Measurements from ENCODE around the gene ESM1.
"Not testable (repeated sequence)": the region's sequence is repeated elsewhere in the genome, so short reads cannot be mapped to it uniquely, and the experiment has no call there.

DNA sequence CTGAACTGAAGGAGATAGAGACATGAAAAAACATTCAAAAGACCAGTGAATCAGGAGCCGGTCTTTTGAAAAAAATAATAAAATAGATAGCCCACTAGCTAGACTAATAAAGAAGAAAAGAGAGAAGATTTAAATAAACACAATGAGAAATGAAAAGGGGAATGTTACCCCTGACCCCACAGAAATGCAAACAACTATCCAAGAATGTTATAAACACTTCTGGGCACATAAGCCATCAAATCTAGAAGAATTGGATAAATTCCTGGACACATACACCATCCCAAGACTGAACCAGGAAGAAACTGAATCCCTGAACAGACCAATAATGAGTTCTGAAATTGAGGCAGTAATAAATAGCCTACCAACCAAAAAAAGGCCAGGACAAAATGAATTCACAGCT, 24.8 kb upstream of the ESM1 start:
- TF ChIP-seq JUND (IDR thresholded peaks at IDR 0.05); GABPA (IDR thresholded peaks at IDR 0.05 in 1 of 2, conservative IDR thresholded peaks at IDR 0.05 in 1 of 2); SP1 (IDR thresholded peaks at IDR 0.05); HNF4G (IDR thresholded peaks at IDR 0.05); FOXA1 (IDR thresholded peaks at IDR 0.05); TAF1 (conservative IDR thresholded peaks at IDR 0.05): not testable (repeated sequence)
- TF ChIP-seq, protein P1, sequence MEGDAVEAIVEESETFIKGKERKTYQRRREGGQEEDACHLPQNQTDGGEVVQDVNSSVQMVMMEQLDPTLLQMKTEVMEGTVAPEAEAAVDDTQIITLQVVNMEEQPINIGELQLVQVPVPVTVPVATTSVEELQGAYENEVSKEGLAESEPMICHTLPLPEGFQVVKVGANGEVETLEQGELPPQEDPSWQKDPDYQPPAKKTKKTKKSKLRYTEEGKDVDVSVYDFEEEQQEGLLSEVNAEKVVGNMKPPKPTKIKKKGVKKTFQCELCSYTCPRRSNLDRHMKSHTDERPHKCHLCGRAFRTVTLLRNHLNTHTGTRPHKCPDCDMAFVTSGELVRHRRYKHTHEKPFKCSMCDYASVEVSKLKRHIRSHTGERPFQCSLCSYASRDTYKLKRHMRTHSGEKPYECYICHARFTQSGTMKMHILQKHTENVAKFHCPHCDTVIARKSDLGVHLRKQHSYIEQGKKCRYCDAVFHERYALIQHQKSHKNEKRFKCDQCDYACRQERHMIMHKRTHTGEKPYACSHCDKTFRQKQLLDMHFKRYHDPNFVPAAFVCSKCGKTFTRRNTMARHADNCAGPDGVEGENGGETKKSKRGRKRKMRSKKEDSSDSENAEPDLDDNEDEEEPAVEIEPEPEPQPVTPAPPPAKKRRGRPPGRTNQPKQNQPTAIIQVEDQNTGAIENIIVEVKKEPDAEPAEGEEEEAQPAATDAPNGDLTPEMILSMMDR (IDR thresholded peaks at IDR 0.05; ENCODE audit: low read depth, low read length, missing input control): not testable (repeated sequence)
- TF ChIP-seq, protein P2, sequence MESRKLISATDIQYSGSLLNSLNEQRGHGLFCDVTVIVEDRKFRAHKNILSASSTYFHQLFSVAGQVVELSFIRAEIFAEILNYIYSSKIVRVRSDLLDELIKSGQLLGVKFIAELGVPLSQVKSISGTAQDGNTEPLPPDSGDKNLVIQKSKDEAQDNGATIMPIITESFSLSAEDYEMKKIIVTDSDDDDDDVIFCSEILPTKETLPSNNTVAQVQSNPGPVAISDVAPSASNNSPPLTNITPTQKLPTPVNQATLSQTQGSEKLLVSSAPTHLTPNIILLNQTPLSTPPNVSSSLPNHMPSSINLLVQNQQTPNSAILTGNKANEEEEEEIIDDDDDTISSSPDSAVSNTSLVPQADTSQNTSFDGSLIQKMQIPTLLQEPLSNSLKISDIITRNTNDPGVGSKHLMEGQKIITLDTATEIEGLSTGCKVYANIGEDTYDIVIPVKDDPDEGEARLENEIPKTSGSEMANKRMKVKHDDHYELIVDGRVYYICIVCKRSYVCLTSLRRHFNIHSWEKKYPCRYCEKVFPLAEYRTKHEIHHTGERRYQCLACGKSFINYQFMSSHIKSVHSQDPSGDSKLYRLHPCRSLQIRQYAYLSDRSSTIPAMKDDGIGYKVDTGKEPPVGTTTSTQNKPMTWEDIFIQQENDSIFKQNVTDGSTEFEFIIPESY (IDR thresholded peaks at IDR 0.05): not testable (repeated sequence)

All from liver (tissue), 3 donors.